ENCODE data around the gene SNRPD2. TPM values are rescaled to one million over a fixed set of nuclear protein-coding genes. Genes with fewer than 3 reads are reported as not detected.
"Not testable (repeated sequence)": the region's sequence is repeated elsewhere in the genome, so short reads cannot be mapped to it uniquely, and the experiment has no call there.

SNRPD2 gene
- total RNA-seq, 4 donors from 2014 or later, result 80.9 to 160 (median 146) TPM

DNA sequence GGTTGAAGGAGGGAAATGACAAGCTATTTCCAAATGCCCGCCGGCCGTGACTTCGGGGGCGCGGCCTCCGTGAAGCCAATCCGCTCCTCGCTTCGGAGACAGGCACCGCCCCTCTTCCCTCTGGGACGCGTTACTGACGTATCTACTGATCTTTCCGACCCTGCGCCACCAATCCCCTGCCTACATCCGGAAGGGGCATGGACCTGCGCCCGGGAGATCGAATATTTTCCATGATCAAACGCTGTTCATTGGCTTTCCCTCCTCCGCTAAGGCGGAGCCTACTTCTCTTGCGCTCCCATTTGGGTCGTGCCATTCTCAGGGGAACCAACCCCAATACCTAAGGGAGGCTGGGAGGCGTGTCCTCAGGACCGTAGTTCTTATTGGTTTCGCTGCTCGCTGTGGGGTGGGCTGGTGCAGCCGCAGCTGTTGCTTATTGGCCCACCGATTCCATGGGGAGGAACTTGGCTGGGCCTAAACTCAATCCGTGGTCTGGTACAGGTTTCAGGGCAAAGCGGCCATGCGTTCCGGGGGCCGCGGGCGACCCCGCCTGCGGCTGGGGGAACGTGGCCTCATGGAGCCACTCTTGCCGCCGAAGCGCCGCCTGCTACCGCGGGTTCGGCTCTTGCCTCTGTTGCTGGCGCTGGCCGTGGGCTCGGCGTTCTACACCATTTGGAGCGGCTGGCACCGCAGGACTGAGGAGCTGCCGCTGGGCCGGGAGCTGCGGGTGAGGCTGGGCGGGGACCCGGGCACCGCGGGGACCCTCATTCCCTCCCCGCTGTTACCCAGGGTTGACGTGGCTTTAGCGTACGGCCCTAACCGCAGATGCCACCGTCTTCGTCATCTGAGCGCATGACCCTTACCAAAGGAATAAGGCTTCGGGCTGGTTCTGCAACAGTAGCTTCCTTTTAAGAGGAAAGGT, 693 bp upstream of the SNRPD2 start, which contains the start of gene QPCTL:
Gene QPCTL, plus strand, starts transcription at position 480 of the 919 bp plus-strand sequence. Its CDS starts 38 bp downstream, at position 518.
- no peak for TF ChIP-seq CTCF (IDR thresholded peaks at IDR 0.05)
- TF ChIP-seq POLR2AphosphoS5 (IDR thresholded peaks at IDR 0.05), result peak; percentile 10 to 47 (median 13)
- TF ChIP-seq EP300 (IDR thresholded peaks at IDR 0.05), result peak; percentile 46
- TF ChIP-seq POLR2A (IDR thresholded peaks at IDR 0.05), result no peak
- H3K4me1 ChIP-seq, result peaks cover 26% of the 10 kb centered on the region
- peak within 1 kb of the TSS; percentile 73 for H3K4me3 ChIP-seq
- peak within 1 kb of the TSS; percentile 90 for H3K27ac ChIP-seq
- no peaks in the 10 kb centered on the region for H3K9me3 ChIP-seq
- H3K36me3 ChIP-seq, result peaks cover 24% of the 10 kb centered on the region
- H3K27me3 ChIP-seq, result no peaks in the 10 kb centered on the region
- DNase-seq (ENCODE audit: low spot score in 2 of 2), result peak; percentile 98 to 99
- 1% methylated on average over 18 of the region's 70 CpGs for WGBS

DNA sequence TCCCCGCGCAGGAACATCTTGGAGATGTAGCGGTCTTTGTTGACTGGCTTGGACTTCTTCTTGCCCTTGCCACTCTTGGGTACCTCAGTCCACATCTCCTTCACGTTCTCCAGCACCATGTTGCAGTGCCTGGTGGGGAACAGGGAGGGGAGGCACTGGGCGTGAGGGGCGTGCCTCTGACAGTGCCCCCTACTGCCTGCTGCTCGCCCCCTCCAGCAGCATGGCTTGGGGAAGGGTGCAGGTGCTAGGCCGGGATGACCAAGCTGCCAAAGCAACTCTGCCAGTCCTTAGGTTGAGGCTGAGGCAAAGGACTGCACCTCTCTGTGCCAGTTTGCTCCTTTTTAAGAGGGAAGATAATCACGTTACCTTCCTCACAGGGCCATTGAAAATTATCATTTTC, 4.2 kb downstream of the SNRPD2 start:
- WGBS, result 90% methylated on average over 9 of the region's 9 CpGs
- TF ChIP-seq POLR2A (IDR thresholded peaks at IDR 0.05), result no peak
- TF ChIP-seq CTCF (IDR thresholded peaks at IDR 0.05), result no peak
- no peak for TF ChIP-seq EP300 (IDR thresholded peaks at IDR 0.05)
- TF ChIP-seq POLR2AphosphoS5 (IDR thresholded peaks at IDR 0.05), result no peak
- Histone ChIP-seq H3K4me3 (no peak overlapping the region), H3K36me3 (peaks cover 45% of the 10 kb centered on the region), H3K27me3 (no peaks in the 10 kb centered on the region), H3K27ac (no peak overlapping the region), H3K9me3 (no peaks in the 10 kb centered on the region), H3K4me1 (peaks cover 13% of the 10 kb centered on the region)
- no peak for DNase-seq (ENCODE audit: low spot score in 2 of 2)

- not testable (repeated sequence) for H3K27ac ChIP-seq; DNase-seq (ENCODE audit: low spot score in 2 of 2); H3K9me3 ChIP-seq; H3K4me3 ChIP-seq; H3K27me3 ChIP-seq
- Histone ChIP-seq H3K36me3 (peaks cover 45% of the 10 kb centered on the region), H3K4me1 (peaks cover 13% of the 10 kb centered on the region)
- WGBS, result 81% methylated on average over 11 of the region's 11 CpGs
Measured at GRCh38 chr19:45685045-45685444, 6.7 kb downstream of the SNRPD2 start.

DNA sequence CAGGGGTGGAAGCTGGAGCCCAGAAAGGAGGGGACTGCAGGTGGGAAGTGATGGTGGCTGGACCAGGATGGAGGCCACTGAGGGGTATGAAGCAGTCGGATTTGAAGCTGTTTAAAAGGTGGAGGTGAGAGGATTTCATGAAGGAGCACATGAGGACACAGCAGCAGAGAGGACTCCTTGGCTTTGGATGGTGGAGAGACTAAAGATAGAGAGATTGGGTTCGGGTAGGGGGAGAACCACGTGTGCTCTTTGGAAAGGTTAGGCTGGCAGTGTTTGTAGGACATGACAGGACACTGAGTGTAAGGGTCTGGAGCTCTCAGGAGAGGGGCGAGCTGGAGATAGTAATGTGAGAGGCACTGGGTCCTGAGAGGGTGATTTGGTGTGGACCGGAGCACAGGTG, 8.8 kb downstream of the SNRPD2 start:
- DNase-seq (ENCODE audit: low spot score in 2 of 2), result no peak
- TF ChIP-seq POLR2A (IDR thresholded peaks at IDR 0.05) (no peak), POLR2AphosphoS5 (IDR thresholded peaks at IDR 0.05) (no peak), CTCF (IDR thresholded peaks at IDR 0.05) (no peak), EP300 (IDR thresholded peaks at IDR 0.05) (no peak)
- WGBS, result 72% methylated on average over 5 of the region's 5 CpGs
- Histone ChIP-seq H3K27ac (no peak overlapping the region), H3K36me3 (peaks cover 39% of the 10 kb centered on the region), H3K9me3 (no peaks in the 10 kb centered on the region), H3K4me3 (no peak overlapping the region), H3K4me1 (peaks cover 19% of the 10 kb centered on the region), H3K27me3 (peaks cover 12% of the 10 kb centered on the region)

DNA sequence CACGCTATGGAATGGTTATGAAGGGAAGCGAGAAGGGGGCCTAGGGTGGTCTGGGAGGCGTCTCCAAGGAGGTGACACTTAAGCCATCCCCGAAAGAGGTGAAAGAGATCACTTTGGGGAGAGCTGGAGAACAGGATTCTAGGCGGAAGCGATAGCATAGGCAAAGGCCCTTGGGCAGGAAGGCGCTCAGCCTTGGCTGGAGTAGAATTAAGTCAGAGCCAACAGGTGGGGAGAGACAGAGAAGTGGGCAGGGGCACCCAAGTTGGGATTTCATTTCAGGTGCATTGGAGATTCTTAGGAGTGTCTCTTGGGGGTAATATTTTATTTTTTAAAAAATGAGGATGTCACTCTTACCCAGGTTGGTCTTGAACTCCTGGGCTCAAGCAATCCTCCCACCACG, 9.6 kb downstream of the SNRPD2 start:
- 44% methylated on average over 8 of the region's 8 CpGs for WGBS
- Histone ChIP-seq H3K27ac (peak overlapping the region; percentile 62), H3K27me3 (peaks cover 20% of the 10 kb centered on the region), H3K4me3 (no peak overlapping the region), H3K4me1 (peaks cover 27% of the 10 kb centered on the region), H3K36me3 (peaks cover 31% of the 10 kb centered on the region), H3K9me3 (no peaks in the 10 kb centered on the region)
- DNase-seq (ENCODE audit: low spot score in 2 of 2), result no peak
- TF ChIP-seq POLR2A (IDR thresholded peaks at IDR 0.05) (no peak), CTCF (IDR thresholded peaks at IDR 0.05) (no peak), POLR2AphosphoS5 (IDR thresholded peaks at IDR 0.05) (no peak), EP300 (IDR thresholded peaks at IDR 0.05) (no peak)
